Stimulated activated CD8-positive, alpha-beta memory T cell treated with anti-CD3 and anti-CD28 coated beads, Interleukin-7, amount 100 ng/mL, for 48 hours (primary cell): ENCODE data around the gene CD48.
"Not testable (repeated sequence)": the region's sequence is repeated elsewhere in the genome, so short reads cannot be mapped to it uniquely, and the experiment has no call there.

Experiments
- DNase-seq, 2 donors: peaks; one replicate each; pipeline ENCODE4 v3.0.0-alpha.2; 2020; ENCODE audit warnings: low read depth in 1 of 2; ENCODE audit errors: extremely low read depth in 1 of 2

Gene CD48

GRCh38 chr1:160742428-160743127 is 31.0 kb upstream of the CD48 start:
- DNase-seq = no peak

- DNase-seq = no peak
These were observed 30.2 kb upstream of the CD48 start for GRCh38 chr1:160741612-160742348.

GRCh38 chr1:160741092-160741501 is 29.5 kb upstream of the CD48 start:
- no peak for DNase-seq

GRCh38 chr1:160740133-160740688 is 28.6 kb upstream of the CD48 start:
- DNase-seq = no peak

- DNase-seq = no peak
These were observed 27.5 kb upstream of the CD48 start, which contains the start of gene SLAMF7 for GRCh38 chr1:160739098-160739511. SLAMF7 (plus strand) TSS chr1:160739247; CDS start chr1:160739302, 55 bp downstream.

GRCh38 chr1:160738271-160738670 is 26.6 kb upstream of the CD48 start:
- no peak for DNase-seq

- DNase-seq = no peak
These were observed 22.7 kb upstream of the CD48 start for GRCh38 chr1:160734301-160734700.

- no peak for DNase-seq
These were observed 22.3 kb upstream of the CD48 start for GRCh38 chr1:160733898-160734297.

- no peak for DNase-seq
These were observed 20.4 kb upstream of the CD48 start for GRCh38 chr1:160731990-160732389.

- DNase-seq = not testable (repeated sequence)
These were observed 19.9 kb upstream of the CD48 start for GRCh38 chr1:160731564-160731963.

GRCh38 chr1:160727316-160727640 is 15.7 kb upstream of the CD48 start:
- no peak for DNase-seq

GRCh38 chr1:160726498-160727315 is 15.1 kb upstream of the CD48 start:
- peak in 1 of 2 donors; percentile 50 for DNase-seq

- DNase-seq = no peak
These were observed 14.5 kb upstream of the CD48 start for GRCh38 chr1:160726114-160726497.

GRCh38 chr1:160724465-160725242 is 13.0 kb upstream of the CD48 start:
- no peak for DNase-seq

GRCh38 chr1:160723332-160723731 is 11.7 kb upstream of the CD48 start:
- DNase-seq = no peak

- DNase-seq = no peak
These were observed 11.1 kb upstream of the CD48 start for GRCh38 chr1:160722726-160723125.

GRCh38 chr1:160721473-160721872 is 9.9 kb upstream of the CD48 start:
- no peak for DNase-seq

GRCh38 chr1:160720356-160721085 is 8.9 kb upstream of the CD48 start:
- no peak for DNase-seq

GRCh38 chr1:160718210-160718609 is 6.6 kb upstream of the CD48 start:
- no peak for DNase-seq

- no peak for DNase-seq
These were observed 5.7 kb upstream of the CD48 start for GRCh38 chr1:160717306-160717705.
